Activated CD4-positive, alpha-beta T cell treated with anti-CD3 and anti-CD28 coated beads, Interleukin-2, amount 50 U/mL, for 1 hour (primary cell): ENCODE data around the gene LKAAEAR1.

Experiments
- DNase-seq: peaks from one replicate; pipeline ENCODE4 v3.0.0-alpha.2; 2020

LKAAEAR1 gene

GRCh38 chr20:64049878-64050260 is 34.3 kb downstream of the LKAAEAR1 start:
- no peak for DNase-seq

- peak; percentile 30 for DNase-seq
These were observed 34.9 kb downstream of the LKAAEAR1 start, which contains the start of gene SOX18 for GRCh38 chr20:64049060-64049877. TSS of gene SOX18 (minus strand) at chr20:64049639. CDS start at chr20:64049516, 123 bp downstream.

- DNase-seq, result no peak
These were observed 35.7 kb downstream of the LKAAEAR1 start for GRCh38 chr20:64048402-64049044.

- no peak for DNase-seq
These were observed 36.2 kb downstream of the LKAAEAR1 start for GRCh38 chr20:64047968-64048401.

GRCh38 chr20:64047046-64047389 is 37.2 kb downstream of the LKAAEAR1 start:
- no peak for DNase-seq

GRCh38 chr20:64045346-64046011 is 38.7 kb downstream of the LKAAEAR1 start:
- no peak for DNase-seq

GRCh38 chr20:64044484-64045247 is 39.5 kb downstream of the LKAAEAR1 start:
- DNase-seq, result no peak

- DNase-seq, result no peak
These were observed 40.4 kb downstream of the LKAAEAR1 start for GRCh38 chr20:64043768-64044167.

GRCh38 chr20:64042054-64042781 is 42.0 kb downstream of the LKAAEAR1 start:
- no peak for DNase-seq

- DNase-seq, result no peak
These were observed 42.5 kb downstream of the LKAAEAR1 start for GRCh38 chr20:64041781-64042053.

GRCh38 chr20:64041040-64041780 is 43.0 kb downstream of the LKAAEAR1 start:
- DNase-seq, result no peak

GRCh38 chr20:64040231-64041039 is 43.8 kb downstream of the LKAAEAR1 start:
- no peak for DNase-seq

GRCh38 chr20:64039293-64040160 is 44.7 kb downstream of the LKAAEAR1 start:
- DNase-seq, result no peak

GRCh38 chr20:64038565-64039292 is 45.5 kb downstream of the LKAAEAR1 start:
- peak; percentile 75 for DNase-seq

GRCh38 chr20:64038224-64038564 is 46.0 kb downstream of the LKAAEAR1 start:
- DNase-seq, result no peak

- DNase-seq, result peak; percentile 35
These were observed 46.5 kb downstream of the LKAAEAR1 start for GRCh38 chr20:64037498-64038213.

GRCh38 chr20:64037199-64037497 is 47.0 kb downstream of the LKAAEAR1 start:
- no peak for DNase-seq

GRCh38 chr20:64036346-64037198 is 47.6 kb downstream of the LKAAEAR1 start:
- DNase-seq, result no peak
